HepG2 (cell line): ENCODE measurements around the gene KLF15. TPM values are rescaled to one million over a fixed set of nuclear protein-coding genes. Genes with fewer than 3 reads are reported as not detected.

Experiments
- FLYWCH1 ChIP-seq: sonication (generic); formaldehyde crosslinking; IDR thresholded peaks from 2 replicates; pipeline ENCODE4 v1.8.1; 2023; ENCODE audit warnings: mild to moderate bottlenecking, missing genetic modification reagents
- GLMP ChIP-seq: sonication (generic); formaldehyde crosslinking; IDR thresholded peaks from 2 replicates; pipeline ENCODE4 v1.9.0; 2021; ENCODE audit warnings: missing genetic modification reagents, mild to moderate bottlenecking, borderline replicate concordance
- GTF2F1 ChIP-seq: fragments of 150-350 bp; IDR thresholded peaks from 2 replicates; pipeline ENCODE4 v1.6.1; 2014; ENCODE audit warnings: low read length
- HDAC2 ChIP-seq: sonication (generic); formaldehyde crosslinking; IDR thresholded peaks from 2 replicates; pipeline ENCODE4 v1.4.0; 2020; ENCODE audit warnings: missing genetic modification reagents
- HNF4A ChIP-seq: sonication (generic); formaldehyde crosslinking; IDR thresholded peaks from 2 replicates; pipeline ENCODE4 v1.4.0; 2020; ENCODE audit warnings: missing genetic modification reagents
- NCOA2 ChIP-seq: sonication (generic); formaldehyde crosslinking; IDR thresholded peaks from 2 replicates; pipeline ENCODE4 v1.8.0; 2022; ENCODE audit warnings: inconsistent platforms
- NFYC ChIP-seq: IDR thresholded peaks from 2 replicates; pipeline ENCODE4 v1.6.1; 2016; ENCODE audit warnings: missing genetic modification reagents, missing compliant biosample characterization
- RNF2 ChIP-seq: fragments of 450-650 bp; conservative IDR thresholded peaks from 2 replicates; pipeline ENCODE4 v1.6.1; 2016; ENCODE audit warnings: low read depth
- SRY ChIP-seq: sonication (generic); formaldehyde crosslinking; IDR thresholded peaks from 2 replicates; pipeline ENCODE4 v1.8.0; 2022; ENCODE audit warnings: mild to moderate bottlenecking, missing genetic modification reagents
- TFDP2 ChIP-seq: sonication (generic); formaldehyde crosslinking; IDR thresholded peaks from 2 replicates; pipeline ENCODE4 v1.4.0; 2020; ENCODE audit warnings: missing genetic modification reagents
- THAP9 ChIP-seq: sonication (generic); formaldehyde crosslinking; IDR thresholded peaks from 2 replicates; pipeline ENCODE4; 2020; ENCODE audit warnings: missing genetic modification reagents, mild to moderate bottlenecking, borderline replicate concordance
- ZFP36L1 ChIP-seq: sonication (generic); formaldehyde crosslinking; IDR thresholded peaks from 2 replicates; pipeline ENCODE4 v1.8.0; 2022; ENCODE audit warnings: mild to moderate bottlenecking, missing genetic modification reagents, moderate library complexity
- ZNF142 ChIP-seq: sonication (generic); formaldehyde crosslinking; IDR thresholded peaks from 2 replicates; pipeline ENCODE4 v1.4.0; 2020; ENCODE audit warnings: missing genetic modification reagents
- ZNF629 ChIP-seq: sonication (generic); formaldehyde crosslinking; conservative IDR thresholded peaks from 2 replicates; pipeline ENCODE4 v1.5.0; 2020; ENCODE audit warnings: missing genetic modification reagents
- ZNF780A ChIP-seq: sonication (generic); formaldehyde crosslinking; IDR thresholded peaks from 2 replicates; pipeline ENCODE4 v1.8.0; 2022; ENCODE audit warnings: mild to moderate bottlenecking, missing genetic modification reagents, moderate library complexity
- ZUFSP ChIP-seq: sonication (generic); formaldehyde crosslinking; IDR thresholded peaks from 2 replicates; pipeline ENCODE4 v1.9.0; 2021; ENCODE audit warnings: missing genetic modification reagents, mild to moderate bottlenecking, borderline replicate concordance
- polyA plus RNA-seq, 8 experiments: library from polyadenylated mRNA; depleted of rRNA in 3 of 8; stranded (reverse) in 7 of 8; unstranded in 1 of 8; fragments of >200 nt; fragmentation: Illumina TruSeq in 4 of 8; extraction: Trizol in 4 of 8; gene quantifications; 2 replicates each; pipeline versions ENCODE4 v1.2.1 to v1.2.3, GENCODE V29; 2011 to 2016; ENCODE audit warnings: low read depth in 4 of 8, missing spikeins in 1 of 8, mixed read lengths in 1 of 8; ENCODE audit not compliant: insufficient read depth in 1 of 8
- total RNA-seq, 5 experiments: library from RNA; depleted of rRNA; stranded (reverse); fragments of >200 nt; fragmentation: Illumina TruSeq; extraction: Trizol; gene quantifications; 2 replicates each; pipeline ENCODE4 v1.2.3, GENCODE V29; 2016; ENCODE audit warnings: low read depth in 1 of 5

Gene KLF15
- total and polyA plus RNA-seq, 2 of the 13 experiments (the other 11 are each of a cell fraction or from before 2014, with no cell fraction given) = 7.1 to 7.8 TPM

GRCh38 chr3:126357295-126358037, at the start of gene KLF15 (continued):
- TF ChIP-seq TFDP2 = 0 out of 2 replicates have a peak, but pooled peaks have one; percentile 8
- no peak for TF ChIP-seq ZNF780A
- no peak for TF ChIP-seq THAP9 (CRISPR knock-in tag)
- no peak for TF ChIP-seq GLMP (CRISPR knock-in tag)
- TF ChIP-seq FLYWCH1 = no peak
- no peak for TF ChIP-seq NCOA2 (CRISPR knock-in tag)
- no peak for TF ChIP-seq HNF4A (CRISPR knock-in tag)
- no peak for TF ChIP-seq GTF2F1
- 0 out of 2 replicates have a peak, but pooled peaks have one; percentile 35 for TF ChIP-seq ZNF142 (CRISPR knock-in tag)
- 0 out of 2 replicates have a peak, but pooled peaks have one; percentile 13 for TF ChIP-seq RNF2
- TF ChIP-seq ZUFSP (CRISPR knock-in tag) = no peak
- 0 out of 2 replicates have a peak, but pooled peaks have one; percentile 34 for TF ChIP-seq NFYC (CRISPR knock-in tag)
- TF ChIP-seq ZFP36L1 = no peak
- TF ChIP-seq ZNF629 = no peak
- TF ChIP-seq HDAC2 (CRISPR knock-in tag) = no peak
- TF ChIP-seq SRY (CRISPR knock-in tag) = 0 out of 2 replicates have a peak, but pooled peaks have one; percentile 32
